ENCODE results near the gene ELFN2.
"Not testable (repeated sequence)": the region's sequence is repeated elsewhere in the genome, so short reads cannot be mapped to it uniquely, and the experiment has no call there.

ELFN2 gene

DNA sequence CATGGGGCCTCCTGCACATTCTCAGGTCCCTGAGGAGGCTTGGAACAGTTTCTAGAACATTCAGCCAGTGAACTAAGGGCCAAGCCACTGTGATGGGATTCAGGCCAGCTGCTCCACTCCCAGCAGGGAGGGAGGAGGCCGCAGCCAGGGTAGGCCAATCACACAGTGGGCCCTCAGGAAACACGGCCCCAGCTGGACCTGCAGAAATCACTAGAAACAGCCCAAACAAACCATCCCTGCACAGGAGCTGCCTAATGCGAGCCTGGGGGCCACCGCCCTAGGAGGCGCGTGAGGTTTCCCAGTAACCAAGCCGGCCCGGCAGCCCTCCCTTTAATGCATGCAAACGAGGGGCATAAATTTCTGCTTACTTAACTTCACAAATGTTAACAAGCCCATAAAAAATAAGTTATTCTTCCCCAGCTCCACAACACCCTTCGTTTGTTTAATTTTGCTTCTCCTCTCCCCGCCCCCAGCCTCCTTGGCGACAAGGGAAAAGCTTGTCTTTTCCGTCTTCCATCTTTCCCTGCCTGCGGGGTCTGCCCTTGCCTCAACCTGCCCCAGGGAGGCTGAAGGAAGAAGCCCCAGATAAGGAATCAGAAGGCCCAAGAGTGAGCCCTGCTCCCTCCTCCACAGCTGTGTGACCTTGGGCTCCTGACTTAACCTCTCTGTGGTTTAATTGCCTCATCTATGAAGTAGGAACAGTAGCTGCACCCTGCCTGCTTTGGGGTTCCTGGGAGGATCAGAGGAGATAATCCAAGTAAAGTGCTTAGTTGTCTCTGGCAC lies 25.7 kb downstream of the ELFN2 start:
- H3K4me3 ChIP-seq (ENCODE audit: low read depth, low read length) = no peak overlapping the region
- TF ChIP-seq, protein P1, sequence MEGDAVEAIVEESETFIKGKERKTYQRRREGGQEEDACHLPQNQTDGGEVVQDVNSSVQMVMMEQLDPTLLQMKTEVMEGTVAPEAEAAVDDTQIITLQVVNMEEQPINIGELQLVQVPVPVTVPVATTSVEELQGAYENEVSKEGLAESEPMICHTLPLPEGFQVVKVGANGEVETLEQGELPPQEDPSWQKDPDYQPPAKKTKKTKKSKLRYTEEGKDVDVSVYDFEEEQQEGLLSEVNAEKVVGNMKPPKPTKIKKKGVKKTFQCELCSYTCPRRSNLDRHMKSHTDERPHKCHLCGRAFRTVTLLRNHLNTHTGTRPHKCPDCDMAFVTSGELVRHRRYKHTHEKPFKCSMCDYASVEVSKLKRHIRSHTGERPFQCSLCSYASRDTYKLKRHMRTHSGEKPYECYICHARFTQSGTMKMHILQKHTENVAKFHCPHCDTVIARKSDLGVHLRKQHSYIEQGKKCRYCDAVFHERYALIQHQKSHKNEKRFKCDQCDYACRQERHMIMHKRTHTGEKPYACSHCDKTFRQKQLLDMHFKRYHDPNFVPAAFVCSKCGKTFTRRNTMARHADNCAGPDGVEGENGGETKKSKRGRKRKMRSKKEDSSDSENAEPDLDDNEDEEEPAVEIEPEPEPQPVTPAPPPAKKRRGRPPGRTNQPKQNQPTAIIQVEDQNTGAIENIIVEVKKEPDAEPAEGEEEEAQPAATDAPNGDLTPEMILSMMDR (IDR thresholded peaks at IDR 0.05; ENCODE audit: low read depth, low read length) = no peak

DNA sequence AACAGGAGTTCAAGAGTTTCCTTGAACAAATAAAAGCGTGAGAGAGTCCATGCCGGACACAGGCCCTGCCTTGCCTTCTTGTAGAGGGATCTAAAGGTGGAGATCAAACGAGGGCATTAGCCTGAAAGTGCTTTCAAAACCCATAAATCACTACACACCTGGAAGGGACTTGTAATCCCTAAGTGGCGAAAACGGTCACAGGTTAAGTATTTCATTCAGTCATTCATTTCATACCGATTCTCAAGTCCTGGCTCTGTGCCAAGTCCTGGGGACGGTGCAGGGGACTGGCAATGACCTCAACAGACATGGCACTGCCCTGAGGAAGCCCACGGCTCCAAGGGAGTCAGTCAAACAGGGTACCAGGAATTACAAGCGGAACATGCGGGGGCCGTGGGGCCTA lies 26.6 kb downstream of the ELFN2 start:
- TF ChIP-seq, protein P1 (IDR thresholded peaks at IDR 0.05; ENCODE audit: low read depth, low read length) = no peak
- H3K4me3 ChIP-seq (ENCODE audit: low read depth, low read length) = no peak overlapping the region

DNA sequence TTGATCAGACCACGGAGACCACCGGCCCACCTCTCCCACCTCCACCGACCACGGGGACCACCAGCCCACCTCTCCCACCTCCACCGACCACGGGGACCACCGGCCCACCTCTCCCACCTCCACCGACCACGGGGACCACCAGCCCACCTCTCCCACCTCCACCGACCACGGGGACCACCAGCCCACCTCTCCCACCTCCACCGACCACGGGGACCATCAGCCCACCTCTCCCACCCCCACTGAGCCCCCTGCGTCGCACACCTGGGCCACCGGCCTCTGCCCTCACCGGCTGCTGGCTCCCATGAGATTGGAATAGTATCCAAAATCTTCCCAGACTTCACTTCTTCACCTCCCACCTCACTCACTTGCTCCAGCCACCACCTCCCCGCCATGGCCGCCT lies 27.8 kb downstream of the ELFN2 start:
- not testable (repeated sequence) for H3K4me3 ChIP-seq (ENCODE audit: low read depth, low read length)

DNA sequence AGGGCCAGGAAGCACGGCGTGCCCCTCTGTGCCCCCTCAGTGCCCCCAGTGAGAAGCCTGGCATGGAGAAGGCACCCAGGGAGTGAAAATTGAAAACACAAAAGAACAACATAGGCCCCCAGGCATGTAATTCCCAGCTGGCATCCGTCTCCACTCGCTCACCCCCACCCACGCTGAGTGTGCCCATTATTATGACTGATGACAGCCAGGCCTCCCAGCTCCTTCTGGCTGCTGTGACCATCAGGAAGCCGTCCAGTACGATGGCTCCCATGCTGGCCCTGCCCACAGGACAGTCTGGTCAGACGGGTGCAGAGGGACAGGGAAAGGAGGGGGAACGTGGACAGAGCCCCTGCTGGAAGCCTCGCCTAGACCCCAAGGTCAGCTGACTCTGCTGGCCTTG lies 30.1 kb downstream of the ELFN2 start:
- no peak overlapping the region for H3K4me3 ChIP-seq (ENCODE audit: low read depth, low read length)
- TF ChIP-seq, protein P1 (IDR thresholded peaks at IDR 0.05; ENCODE audit: low read depth, low read length) = no peak

DNA sequence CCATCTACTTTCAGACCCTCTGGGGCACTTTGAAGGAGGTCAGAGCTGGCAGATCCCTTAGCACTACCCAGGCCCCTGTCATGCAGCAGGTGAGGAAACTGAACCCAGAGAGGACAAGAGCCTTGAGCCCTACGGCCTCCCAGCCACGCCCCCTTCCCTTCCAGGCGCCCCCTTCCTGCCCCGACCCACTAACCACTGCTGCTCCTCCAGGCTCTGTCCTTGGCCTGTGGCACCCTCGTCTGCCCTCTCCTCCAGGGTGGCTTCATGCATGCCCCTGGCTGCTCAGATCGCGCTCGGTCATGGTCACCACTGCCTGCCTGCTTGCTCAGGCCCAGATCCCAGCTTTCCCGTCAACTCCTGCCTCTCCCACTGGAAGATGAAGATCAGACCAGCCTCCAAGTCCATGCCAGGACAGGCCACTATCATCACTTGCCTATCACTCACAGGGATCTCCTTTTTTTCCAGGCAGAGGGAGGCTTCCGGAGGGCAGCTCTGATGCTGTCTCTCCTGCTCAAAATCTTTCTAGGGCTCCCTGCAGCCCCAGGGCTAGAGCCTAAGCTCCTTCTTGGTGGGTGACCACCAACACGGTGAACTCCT lies 30.7 kb downstream of the ELFN2 start:
- TF ChIP-seq, protein P1 (IDR thresholded peaks at IDR 0.05; ENCODE audit: low read depth, low read length) = no peak

DNA sequence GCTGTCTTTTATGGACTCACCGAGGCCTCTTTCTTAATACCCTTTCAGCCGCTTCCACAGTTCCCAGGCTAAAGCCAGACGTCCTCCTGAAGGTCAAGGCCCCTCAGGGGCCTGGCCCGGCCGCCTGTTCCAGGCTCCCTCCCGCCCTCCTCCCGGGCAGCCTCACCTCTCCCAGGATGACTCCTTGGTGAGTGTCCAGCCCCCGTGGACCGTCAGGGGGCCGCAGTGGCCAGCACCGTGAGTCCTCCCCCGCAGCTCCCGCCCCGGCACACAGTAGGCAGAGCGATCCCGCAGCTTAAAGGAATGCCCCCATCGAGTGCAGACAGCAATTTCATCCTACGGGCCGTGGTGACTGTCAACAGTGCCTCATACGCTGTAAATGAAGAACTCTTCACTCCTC lies 32.9 kb downstream of the ELFN2 start:
- TF ChIP-seq, protein P1 (IDR thresholded peaks at IDR 0.05; ENCODE audit: low read depth, low read length) = no peak
- H3K4me3 ChIP-seq (ENCODE audit: low read depth, low read length) = no peak overlapping the region

More for the DNA sequence above, 30.7 kb downstream of the ELFN2 start:
- H3K4me3 ChIP-seq (ENCODE audit: low read depth, low read length) = no peak overlapping the region

DNA sequence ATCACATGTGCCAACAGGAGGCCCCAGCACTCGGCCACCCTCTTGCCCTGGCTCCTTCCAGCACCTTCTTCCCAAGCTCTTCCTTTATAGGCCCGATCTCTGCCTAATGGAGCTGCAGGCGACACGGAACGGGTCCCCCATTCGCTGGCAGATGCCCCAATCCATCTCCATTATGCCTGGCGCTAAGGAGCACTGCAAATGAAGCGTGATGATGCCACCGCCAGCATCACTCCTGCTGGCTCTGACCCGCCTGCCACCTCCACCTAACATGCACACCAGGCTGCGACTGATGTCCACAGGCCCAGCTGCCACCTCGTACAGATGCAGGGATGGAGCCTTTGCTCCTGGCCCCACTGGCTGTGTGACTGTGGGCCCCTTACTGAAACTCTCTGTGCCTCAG lies 33.5 kb downstream of the ELFN2 start:
- TF ChIP-seq, protein P1 (IDR thresholded peaks at IDR 0.05; ENCODE audit: low read depth, low read length) = no peak
- H3K4me3 ChIP-seq (ENCODE audit: low read depth, low read length) = no peak overlapping the region
